ENCODE results near the gene URM1.

The URM1 gene

GRCh38 chr9:128374221-128374675 lies 3.1 kb downstream of the URM1 start:
- no peak overlapping the region for H3K4me3 ChIP-seq (ENCODE audit: low read length)
- DNase-seq (ENCODE audit: low read depth) = no peak
- no peak for TF ChIP-seq CTCF (conservative IDR thresholded peaks at IDR 0.05; ENCODE audit: low read depth, low read length)

GRCh38 chr9:128375865-128376264 lies 4.7 kb downstream of the URM1 start:
- DNase-seq (ENCODE audit: low read depth) = no peak
- H3K4me3 ChIP-seq (ENCODE audit: low read length) = no peak overlapping the region
- no peak for TF ChIP-seq CTCF (conservative IDR thresholded peaks at IDR 0.05; ENCODE audit: low read depth, low read length)

- no peak for TF ChIP-seq CTCF (conservative IDR thresholded peaks at IDR 0.05; ENCODE audit: low read depth, low read length)
- DNase-seq (ENCODE audit: low read depth) = no peak
These were observed 11.1 kb downstream of the URM1 start for GRCh38 chr9:128382261-128382660.

GRCh38 chr9:128383007-128383753 lies 12.0 kb downstream of the URM1 start:
- H3K4me3 ChIP-seq (ENCODE audit: low read length) = no peak overlapping the region
- no peak for DNase-seq (ENCODE audit: low read depth)
- no peak for TF ChIP-seq CTCF (conservative IDR thresholded peaks at IDR 0.05; ENCODE audit: low read depth, low read length)

More at GRCh38 chr9:128382261-128382660, 11.1 kb downstream of the URM1 start:
- H3K4me3 ChIP-seq (ENCODE audit: low read length) = no peak overlapping the region

GRCh38 chr9:128383791-128384190 lies 12.6 kb downstream of the URM1 start:
- H3K4me3 ChIP-seq (ENCODE audit: low read length) = no peak overlapping the region
- no peak for TF ChIP-seq CTCF (conservative IDR thresholded peaks at IDR 0.05; ENCODE audit: low read depth, low read length)
- no peak for DNase-seq (ENCODE audit: low read depth)

- no peak overlapping the region for H3K4me3 ChIP-seq (ENCODE audit: low read length)
These were observed 13.8 kb downstream of the URM1 start for GRCh38 chr9:128384801-128385495.

More at GRCh38 chr9:128384801-128385495, 13.8 kb downstream of the URM1 start:
- no peak for DNase-seq (ENCODE audit: low read depth)
- TF ChIP-seq CTCF (conservative IDR thresholded peaks at IDR 0.05; ENCODE audit: low read depth, low read length) = no peak
